HepG2 (cell line): Measurements from ENCODE around the gene CRLF1. TPM values are rescaled to one million over a fixed set of nuclear protein-coding genes. Genes with fewer than 3 reads are reported as not detected.

ENCODE experiments used
- HMG20A ChIP-seq: IDR thresholded peaks from 2 replicates; pipeline ENCODE4 v1.6.1; 2016; ENCODE audit warnings: borderline replicate concordance
- ZKSCAN1 ChIP-seq: fragments of 150-350 bp; IDR thresholded peaks from 2 replicates; pipeline ENCODE4 v1.6.1; 2014; ENCODE audit warnings: low read length
- ZNF572 ChIP-seq: sonication (generic); formaldehyde crosslinking; IDR thresholded peaks from 2 replicates; pipeline ENCODE4 v1.5.1; 2020; ENCODE audit warnings: mild to moderate bottlenecking, missing genetic modification reagents
- polyA plus RNA-seq, 8 experiments: library from polyadenylated mRNA; depleted of rRNA in 3 of 8; stranded (reverse) in 7 of 8; unstranded in 1 of 8; fragments of >200 nt; fragmentation: Illumina TruSeq in 4 of 8; extraction: Trizol in 4 of 8; gene quantifications; 2 replicates each; pipeline versions ENCODE4 v1.2.1 to v1.2.3, GENCODE V29; 2011 to 2016; ENCODE audit warnings: low read depth in 4 of 8, missing spikeins in 1 of 8, mixed read lengths in 1 of 8; ENCODE audit not compliant: insufficient read depth in 1 of 8
- total RNA-seq, 5 experiments: library from RNA; depleted of rRNA; stranded (reverse); fragments of >200 nt; fragmentation: Illumina TruSeq; extraction: Trizol; gene quantifications; 2 replicates each; pipeline ENCODE4 v1.2.3, GENCODE V29; 2016; ENCODE audit warnings: low read depth in 1 of 5
- TF ChIP-seq, protein P1 (sequence below): sonication (generic); formaldehyde crosslinking; IDR thresholded peaks from 2 replicates; pipeline ENCODE4 v1.5.1; 2020; ENCODE audit warnings: missing genetic modification reagents, mild to moderate bottlenecking, borderline replicate concordance
- TF ChIP-seq, protein P2 (sequence below): sonication (generic); formaldehyde crosslinking; conservative IDR thresholded peaks from 2 replicates; pipeline ENCODE4 v1.4.0; 2020; ENCODE audit warnings: mild to moderate bottlenecking, missing genetic modification reagents, moderate library complexity
- TF ChIP-seq, protein P3 (sequence below): sonication (generic); formaldehyde crosslinking; IDR thresholded peaks from 2 replicates; pipeline ENCODE4 v1.4.0; 2020; ENCODE audit warnings: missing genetic modification reagents
- TF ChIP-seq, protein P4 (sequence below): sonication (generic); formaldehyde crosslinking; conservative IDR thresholded peaks from 2 replicates; pipeline ENCODE4 v1.4.0; 2020; ENCODE audit warnings: missing genetic modification reagents
- TF ChIP-seq, protein P5 (sequence below), 2 experiments: sonication (generic) in 1 of 2; formaldehyde crosslinking in 1 of 2; IDR thresholded peaks; 2 replicates each; pipeline versions ENCODE4 v1.5.1 to v1.6.1; 2011 to 2020; ENCODE audit warnings: borderline replicate concordance in 1 of 2, low read depth in 1 of 2, low read length in 1 of 2, mild to moderate bottlenecking in 1 of 2, missing genetic modification reagents in 1 of 2, moderate library complexity in 1 of 2
- TF ChIP-seq, protein P6 (sequence below): sonication (generic); formaldehyde crosslinking; IDR thresholded peaks from 2 replicates; pipeline ENCODE4 v1.4.0; 2020; ENCODE audit warnings: mild to moderate bottlenecking, missing genetic modification reagents, borderline replicate concordance

Gene CRLF1
- total and polyA plus RNA-seq, 2 of the 13 experiments (the other 11 are each of a cell fraction or from before 2014, with no cell fraction given), result 217 to 296 TPM

DNA sequence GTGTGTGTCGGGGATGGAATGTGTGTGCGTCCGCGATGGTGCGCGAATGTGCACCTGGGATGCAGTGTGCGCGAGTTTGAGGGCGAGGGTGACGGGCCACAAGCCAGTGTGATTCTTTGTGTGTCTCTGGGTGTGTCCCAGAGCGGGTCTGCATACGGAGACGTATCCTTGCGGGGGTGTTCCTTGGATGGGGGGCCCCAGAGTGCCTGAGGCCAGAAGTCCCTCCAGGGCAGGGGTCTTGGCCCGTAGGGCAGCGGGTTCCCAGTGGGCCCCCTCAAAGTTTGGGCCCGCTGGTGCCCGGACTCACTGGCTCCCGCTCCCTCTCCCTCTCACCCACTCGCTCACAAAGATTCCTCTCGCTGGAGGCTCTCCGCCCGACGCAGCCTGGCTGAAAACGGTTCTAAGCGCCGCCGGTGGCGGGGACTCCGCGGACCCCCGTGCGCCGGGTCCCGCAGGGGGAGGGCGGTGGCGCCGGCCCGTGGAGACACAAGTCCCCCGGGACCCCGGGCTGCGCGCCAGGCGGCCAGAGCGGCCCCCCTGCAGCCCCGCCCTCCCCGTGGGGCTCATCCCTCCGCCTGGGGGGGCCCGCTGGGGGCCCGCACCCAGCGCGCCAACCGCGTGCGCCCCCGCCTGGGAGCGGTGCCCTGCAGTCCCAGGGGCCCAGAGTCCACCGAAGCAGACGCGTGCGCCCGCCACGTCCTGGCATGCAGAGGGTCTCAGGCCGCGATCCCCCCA is 886 bp downstream of the CRLF1 start (continued):
- TF ChIP-seq, protein P1, sequence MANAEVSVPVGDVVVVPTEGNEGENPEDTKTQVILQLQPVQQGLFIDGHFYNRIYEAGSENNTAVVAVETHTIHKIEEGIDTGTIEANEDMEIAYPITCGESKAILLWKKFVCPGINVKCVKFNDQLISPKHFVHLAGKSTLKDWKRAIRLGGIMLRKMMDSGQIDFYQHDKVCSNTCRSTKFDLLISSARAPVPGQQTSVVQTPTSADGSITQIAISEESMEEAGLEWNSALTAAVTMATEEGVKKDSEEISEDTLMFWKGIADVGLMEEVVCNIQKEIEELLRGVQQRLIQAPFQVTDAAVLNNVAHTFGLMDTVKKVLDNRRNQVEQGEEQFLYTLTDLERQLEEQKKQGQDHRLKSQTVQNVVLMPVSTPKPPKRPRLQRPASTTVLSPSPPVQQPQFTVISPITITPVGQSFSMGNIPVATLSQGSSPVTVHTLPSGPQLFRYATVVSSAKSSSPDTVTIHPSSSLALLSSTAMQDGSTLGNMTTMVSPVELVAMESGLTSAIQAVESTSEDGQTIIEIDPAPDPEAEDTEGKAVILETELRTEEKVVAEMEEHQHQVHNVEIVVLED, result 0 out of 2 replicates have a peak, but pooled peaks have one; percentile 22
- TF ChIP-seq ZNF572 (no peak), HMG20A (no peak), ZKSCAN1 (no peak)
- TF ChIP-seq, protein P2, sequence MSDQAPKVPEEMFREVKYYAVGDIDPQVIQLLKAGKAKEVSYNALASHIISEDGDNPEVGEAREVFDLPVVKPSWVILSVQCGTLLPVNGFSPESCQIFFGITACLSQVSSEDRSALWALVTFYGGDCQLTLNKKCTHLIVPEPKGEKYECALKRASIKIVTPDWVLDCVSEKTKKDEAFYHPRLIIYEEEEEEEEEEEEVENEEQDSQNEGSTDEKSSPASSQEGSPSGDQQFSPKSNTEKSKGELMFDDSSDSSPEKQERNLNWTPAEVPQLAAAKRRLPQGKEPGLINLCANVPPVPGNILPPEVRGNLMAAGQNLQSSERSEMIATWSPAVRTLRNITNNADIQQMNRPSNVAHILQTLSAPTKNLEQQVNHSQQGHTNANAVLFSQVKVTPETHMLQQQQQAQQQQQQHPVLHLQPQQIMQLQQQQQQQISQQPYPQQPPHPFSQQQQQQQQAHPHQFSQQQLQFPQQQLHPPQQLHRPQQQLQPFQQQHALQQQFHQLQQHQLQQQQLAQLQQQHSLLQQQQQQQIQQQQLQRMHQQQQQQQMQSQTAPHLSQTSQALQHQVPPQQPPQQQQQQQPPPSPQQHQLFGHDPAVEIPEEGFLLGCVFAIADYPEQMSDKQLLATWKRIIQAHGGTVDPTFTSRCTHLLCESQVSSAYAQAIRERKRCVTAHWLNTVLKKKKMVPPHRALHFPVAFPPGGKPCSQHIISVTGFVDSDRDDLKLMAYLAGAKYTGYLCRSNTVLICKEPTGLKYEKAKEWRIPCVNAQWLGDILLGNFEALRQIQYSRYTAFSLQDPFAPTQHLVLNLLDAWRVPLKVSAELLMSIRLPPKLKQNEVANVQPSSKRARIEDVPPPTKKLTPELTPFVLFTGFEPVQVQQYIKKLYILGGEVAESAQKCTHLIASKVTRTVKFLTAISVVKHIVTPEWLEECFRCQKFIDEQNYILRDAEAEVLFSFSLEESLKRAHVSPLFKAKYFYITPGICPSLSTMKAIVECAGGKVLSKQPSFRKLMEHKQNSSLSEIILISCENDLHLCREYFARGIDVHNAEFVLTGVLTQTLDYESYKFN (CRISPR knock-in tag), result 0 out of 2 replicates have a peak, but pooled peaks have one; percentile 14
- TF ChIP-seq, protein P3, sequence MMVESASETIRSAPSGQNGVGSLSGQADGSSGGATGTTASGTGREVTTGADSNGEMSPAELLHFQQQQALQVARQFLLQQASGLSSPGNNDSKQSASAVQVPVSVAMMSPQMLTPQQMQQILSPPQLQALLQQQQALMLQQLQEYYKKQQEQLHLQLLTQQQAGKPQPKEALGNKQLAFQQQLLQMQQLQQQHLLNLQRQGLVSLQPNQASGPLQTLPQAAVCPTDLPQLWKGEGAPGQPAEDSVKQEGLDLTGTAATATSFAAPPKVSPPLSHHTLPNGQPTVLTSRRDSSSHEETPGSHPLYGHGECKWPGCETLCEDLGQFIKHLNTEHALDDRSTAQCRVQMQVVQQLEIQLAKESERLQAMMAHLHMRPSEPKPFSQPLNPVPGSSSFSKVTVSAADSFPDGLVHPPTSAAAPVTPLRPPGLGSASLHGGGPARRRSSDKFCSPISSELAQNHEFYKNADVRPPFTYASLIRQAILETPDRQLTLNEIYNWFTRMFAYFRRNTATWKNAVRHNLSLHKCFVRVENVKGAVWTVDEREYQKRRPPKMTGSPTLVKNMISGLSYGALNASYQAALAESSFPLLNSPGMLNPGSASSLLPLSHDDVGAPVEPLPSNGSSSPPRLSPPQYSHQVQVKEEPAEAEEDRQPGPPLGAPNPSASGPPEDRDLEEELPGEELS (CRISPR knock-in tag), result no peak
- TF ChIP-seq, protein P4, sequence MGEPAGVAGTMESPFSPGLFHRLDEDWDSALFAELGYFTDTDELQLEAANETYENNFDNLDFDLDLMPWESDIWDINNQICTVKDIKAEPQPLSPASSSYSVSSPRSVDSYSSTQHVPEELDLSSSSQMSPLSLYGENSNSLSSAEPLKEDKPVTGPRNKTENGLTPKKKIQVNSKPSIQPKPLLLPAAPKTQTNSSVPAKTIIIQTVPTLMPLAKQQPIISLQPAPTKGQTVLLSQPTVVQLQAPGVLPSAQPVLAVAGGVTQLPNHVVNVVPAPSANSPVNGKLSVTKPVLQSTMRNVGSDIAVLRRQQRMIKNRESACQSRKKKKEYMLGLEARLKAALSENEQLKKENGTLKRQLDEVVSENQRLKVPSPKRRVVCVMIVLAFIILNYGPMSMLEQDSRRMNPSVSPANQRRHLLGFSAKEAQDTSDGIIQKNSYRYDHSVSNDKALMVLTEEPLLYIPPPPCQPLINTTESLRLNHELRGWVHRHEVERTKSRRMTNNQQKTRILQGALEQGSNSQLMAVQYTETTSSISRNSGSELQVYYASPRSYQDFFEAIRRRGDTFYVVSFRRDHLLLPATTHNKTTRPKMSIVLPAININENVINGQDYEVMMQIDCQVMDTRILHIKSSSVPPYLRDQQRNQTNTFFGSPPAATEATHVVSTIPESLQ, result no peak
- TF ChIP-seq, protein P5, sequence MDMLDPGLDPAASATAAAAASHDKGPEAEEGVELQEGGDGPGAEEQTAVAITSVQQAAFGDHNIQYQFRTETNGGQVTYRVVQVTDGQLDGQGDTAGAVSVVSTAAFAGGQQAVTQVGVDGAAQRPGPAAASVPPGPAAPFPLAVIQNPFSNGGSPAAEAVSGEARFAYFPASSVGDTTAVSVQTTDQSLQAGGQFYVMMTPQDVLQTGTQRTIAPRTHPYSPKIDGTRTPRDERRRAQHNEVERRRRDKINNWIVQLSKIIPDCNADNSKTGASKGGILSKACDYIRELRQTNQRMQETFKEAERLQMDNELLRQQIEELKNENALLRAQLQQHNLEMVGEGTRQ (IDR thresholded peaks at IDR 0.05; ENCODE audit: low read depth, low read length), result no peak
- TF ChIP-seq, protein P5 (CRISPR knock-in tag; IDR thresholded peaks at IDR 0.05; ENCODE audit: borderline replicate concordance), result no peak
- TF ChIP-seq, protein P6, sequence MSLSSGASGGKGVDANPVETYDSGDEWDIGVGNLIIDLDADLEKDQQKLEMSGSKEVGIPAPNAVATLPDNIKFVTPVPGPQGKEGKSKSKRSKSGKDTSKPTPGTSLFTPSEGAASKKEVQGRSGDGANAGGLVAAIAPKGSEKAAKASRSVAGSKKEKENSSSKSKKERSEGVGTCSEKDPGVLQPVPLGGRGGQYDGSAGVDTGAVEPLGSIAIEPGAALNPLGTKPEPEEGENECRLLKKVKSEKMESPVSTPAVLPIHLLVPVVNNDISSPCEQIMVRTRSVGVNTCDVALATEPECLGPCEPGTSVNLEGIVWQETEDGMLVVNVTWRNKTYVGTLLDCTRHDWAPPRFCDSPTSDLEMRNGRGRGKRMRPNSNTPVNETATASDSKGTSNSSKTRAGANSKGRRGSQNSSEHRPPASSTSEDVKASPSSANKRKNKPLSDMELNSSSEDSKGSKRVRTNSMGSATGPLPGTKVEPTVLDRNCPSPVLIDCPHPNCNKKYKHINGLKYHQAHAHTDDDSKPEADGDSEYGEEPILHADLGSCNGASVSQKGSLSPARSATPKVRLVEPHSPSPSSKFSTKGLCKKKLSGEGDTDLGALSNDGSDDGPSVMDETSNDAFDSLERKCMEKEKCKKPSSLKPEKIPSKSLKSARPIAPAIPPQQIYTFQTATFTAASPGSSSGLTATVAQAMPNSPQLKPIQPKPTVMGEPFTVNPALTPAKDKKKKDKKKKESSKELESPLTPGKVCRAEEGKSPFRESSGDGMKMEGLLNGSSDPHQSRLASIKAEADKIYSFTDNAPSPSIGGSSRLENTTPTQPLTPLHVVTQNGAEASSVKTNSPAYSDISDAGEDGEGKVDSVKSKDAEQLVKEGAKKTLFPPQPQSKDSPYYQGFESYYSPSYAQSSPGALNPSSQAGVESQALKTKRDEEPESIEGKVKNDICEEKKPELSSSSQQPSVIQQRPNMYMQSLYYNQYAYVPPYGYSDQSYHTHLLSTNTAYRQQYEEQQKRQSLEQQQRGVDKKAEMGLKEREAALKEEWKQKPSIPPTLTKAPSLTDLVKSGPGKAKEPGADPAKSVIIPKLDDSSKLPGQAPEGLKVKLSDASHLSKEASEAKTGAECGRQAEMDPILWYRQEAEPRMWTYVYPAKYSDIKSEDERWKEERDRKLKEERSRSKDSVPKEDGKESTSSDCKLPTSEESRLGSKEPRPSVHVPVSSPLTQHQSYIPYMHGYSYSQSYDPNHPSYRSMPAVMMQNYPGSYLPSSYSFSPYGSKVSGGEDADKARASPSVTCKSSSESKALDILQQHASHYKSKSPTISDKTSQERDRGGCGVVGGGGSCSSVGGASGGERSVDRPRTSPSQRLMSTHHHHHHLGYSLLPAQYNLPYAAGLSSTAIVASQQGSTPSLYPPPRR, result no peak
